GM12864 (cell line): ENCODE data around the gene GCN1.

Experiments
- DNase-seq: peaks from one replicate; pipeline ENCODE4 v3.0.0-alpha.2; 2011; ENCODE audit warnings: low read depth
- H3K4me3 ChIP-seq: 2 replicates; pipeline ENCODE4 v1.5.1; 2011; ENCODE audit warnings: mild to moderate bottlenecking, low read depth, low read length, control low read depth
- TF ChIP-seq, protein P1 (sequence below): IDR thresholded peaks from 2 replicates; pipeline ENCODE4 v1.5.1; 2011; ENCODE audit warnings: low read depth, mild to moderate bottlenecking, moderate library complexity, low read length, control low read depth, inconsistent platforms; ENCODE audit errors: missing control alignments

The GCN1 gene

DNA sequence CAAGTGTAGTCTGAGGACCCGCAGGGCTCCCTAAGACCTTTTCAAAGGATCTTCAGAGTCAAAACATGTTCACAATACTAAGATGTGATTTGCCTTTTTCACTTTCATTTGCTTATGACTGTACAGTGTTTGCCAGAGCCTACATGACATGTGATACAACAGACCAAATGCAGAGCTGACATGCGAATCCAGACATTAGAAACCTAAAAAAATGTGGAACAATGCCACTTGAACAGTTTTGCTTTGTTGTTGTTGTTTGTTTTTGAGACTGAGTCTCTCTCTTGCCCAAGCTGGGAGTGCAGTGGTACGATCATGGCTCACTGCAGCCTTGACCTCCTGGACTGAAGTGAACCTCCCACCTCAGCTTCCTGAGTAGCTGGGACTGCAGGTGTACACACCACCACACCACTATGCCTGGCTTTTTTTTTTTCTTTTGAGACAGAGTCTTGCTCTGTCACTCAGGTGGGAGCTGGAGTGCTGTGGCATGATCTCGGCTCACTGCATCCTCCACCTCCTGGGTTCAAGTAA, 72.7 kb downstream of the GCN1 start:
- peak overlapping the region; percentile 22; the same call in 1 of the 2 replicates for H3K4me3 ChIP-seq
- DNase-seq, result peak; percentile 67
- TF ChIP-seq, protein P1, sequence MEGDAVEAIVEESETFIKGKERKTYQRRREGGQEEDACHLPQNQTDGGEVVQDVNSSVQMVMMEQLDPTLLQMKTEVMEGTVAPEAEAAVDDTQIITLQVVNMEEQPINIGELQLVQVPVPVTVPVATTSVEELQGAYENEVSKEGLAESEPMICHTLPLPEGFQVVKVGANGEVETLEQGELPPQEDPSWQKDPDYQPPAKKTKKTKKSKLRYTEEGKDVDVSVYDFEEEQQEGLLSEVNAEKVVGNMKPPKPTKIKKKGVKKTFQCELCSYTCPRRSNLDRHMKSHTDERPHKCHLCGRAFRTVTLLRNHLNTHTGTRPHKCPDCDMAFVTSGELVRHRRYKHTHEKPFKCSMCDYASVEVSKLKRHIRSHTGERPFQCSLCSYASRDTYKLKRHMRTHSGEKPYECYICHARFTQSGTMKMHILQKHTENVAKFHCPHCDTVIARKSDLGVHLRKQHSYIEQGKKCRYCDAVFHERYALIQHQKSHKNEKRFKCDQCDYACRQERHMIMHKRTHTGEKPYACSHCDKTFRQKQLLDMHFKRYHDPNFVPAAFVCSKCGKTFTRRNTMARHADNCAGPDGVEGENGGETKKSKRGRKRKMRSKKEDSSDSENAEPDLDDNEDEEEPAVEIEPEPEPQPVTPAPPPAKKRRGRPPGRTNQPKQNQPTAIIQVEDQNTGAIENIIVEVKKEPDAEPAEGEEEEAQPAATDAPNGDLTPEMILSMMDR, result no peak

GRCh38 chr12:120121343-120121742, 73.2 kb downstream of the GCN1 start:
- TF ChIP-seq, protein P1, result no peak
- DNase-seq, result no peak
- H3K4me3 ChIP-seq, result no peak overlapping the region; the same call in 1 of the 2 replicates

GRCh38 chr12:120119271-120119973, 75.1 kb downstream of the GCN1 start:
- TF ChIP-seq, protein P1, result no peak
- peak; percentile 54 for DNase-seq
- H3K4me3 ChIP-seq, result peak overlapping the region; percentile 91; the same call in 1 of the 2 replicates

GRCh38 chr12:120118321-120119061, 76.0 kb downstream of the GCN1 start:
- no peak for DNase-seq
- TF ChIP-seq, protein P1, result no peak
- peak overlapping the region; percentile 91 for H3K4me3 ChIP-seq

DNA sequence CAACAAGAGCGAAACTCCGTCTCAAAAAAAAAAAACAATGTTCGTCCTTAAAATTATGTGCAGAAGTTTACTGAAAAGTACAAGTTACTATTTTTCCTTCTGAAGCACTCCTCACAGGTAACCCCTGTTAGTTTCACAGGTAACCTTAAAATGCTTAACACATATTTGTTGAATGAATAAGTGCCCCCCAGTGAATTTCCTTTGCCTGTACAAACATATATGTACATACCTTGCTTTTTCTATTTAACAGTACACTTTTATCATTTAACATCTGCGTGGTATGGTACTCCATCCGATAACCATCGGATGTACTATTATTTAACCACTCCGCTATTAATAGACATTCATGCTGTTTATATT, 76.6 kb downstream of the GCN1 start:
- peak overlapping the region; percentile 91 for H3K4me3 ChIP-seq
- TF ChIP-seq, protein P1, result no peak
- DNase-seq, result no peak

DNA sequence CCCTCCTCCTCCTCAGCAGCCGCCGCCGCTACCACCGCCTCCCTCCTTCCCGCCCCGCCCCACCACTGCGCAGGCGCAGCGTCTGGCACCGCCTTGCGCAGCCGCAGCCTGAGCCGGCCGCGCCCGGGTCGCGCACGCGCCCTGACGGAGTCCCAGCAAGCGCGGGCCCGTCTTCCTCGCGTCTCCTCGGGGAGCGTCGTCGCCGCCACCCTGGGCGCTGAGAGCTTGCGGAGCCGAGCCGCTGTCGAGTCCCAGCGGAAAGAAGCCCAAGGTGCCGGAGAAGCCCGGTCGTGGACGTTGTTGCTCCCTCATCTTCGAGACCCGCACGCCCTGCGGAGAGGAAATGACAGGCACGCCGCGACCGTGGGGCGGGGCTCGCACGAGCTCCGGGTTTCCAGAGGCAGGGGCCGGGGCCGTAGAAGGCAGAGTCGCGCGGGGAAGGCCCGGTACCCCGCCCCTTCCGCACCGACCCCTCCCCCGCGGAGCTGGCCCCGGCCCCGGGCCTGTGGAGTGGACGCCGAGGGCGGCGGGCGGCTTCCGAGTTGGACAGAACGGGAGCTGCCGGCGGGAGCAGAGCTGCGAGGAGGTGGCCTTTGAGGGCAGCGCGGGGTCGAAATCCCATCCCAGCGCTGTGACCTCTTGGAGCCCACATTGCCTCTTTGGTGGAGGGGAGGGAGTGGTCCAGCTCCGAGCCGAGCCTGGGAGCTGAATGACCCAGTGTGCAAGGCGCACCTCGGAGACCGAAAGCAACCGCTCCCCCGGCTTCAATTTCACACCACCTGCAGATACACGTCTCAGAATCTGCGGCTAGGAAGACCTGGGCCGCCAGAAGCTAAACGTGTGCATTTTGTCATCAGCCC, 77.5 kb downstream of the GCN1 start:
- DNase-seq, result peak; percentile 66
- TF ChIP-seq, protein P1, result no peak
- H3K4me3 ChIP-seq, result peak overlapping the region; percentile 91
